Measurements from ENCODE around the gene HTR3C.
A peak's percentile ranks its signal among the peaks of the same experiment; 100 is the strongest.
"Not testable (repeated sequence)": the region's sequence is repeated elsewhere in the genome, so short reads cannot be mapped to it uniquely, and the experiment has no call there.

HTR3C gene

GRCh38 chr3:184031187-184031792, 21.6 kb upstream of the HTR3C start, which contains the start of gene HTR3D:
TSS of gene HTR3D (plus strand) at chr3:184031742. CDS start at chr3:184031742, 0 bp downstream.
- no peak for DNase-seq (ENCODE audit: low spot score)

- DNase-seq (ENCODE audit: low spot score), result no peak
Measured at GRCh38 chr3:184037816-184038215, 15.0 kb upstream of the HTR3C start.

- DNase-seq (ENCODE audit: low spot score), result not testable (repeated sequence)
Measured at GRCh38 chr3:184038307-184038706, 14.5 kb upstream of the HTR3C start.

- no peak for DNase-seq (ENCODE audit: low spot score)
Measured at GRCh38 chr3:184039414-184039813, 13.4 kb upstream of the HTR3C start.

GRCh38 chr3:184040010-184040409, 12.8 kb upstream of the HTR3C start:
- peak; percentile 60 for DNase-seq (ENCODE audit: low spot score)

GRCh38 chr3:184042617-184043016, 10.2 kb upstream of the HTR3C start:
- no peak for DNase-seq (ENCODE audit: low spot score)

GRCh38 chr3:184045995-184046394, 6.9 kb upstream of the HTR3C start:
- no peak for DNase-seq (ENCODE audit: low spot score)

- no peak for DNase-seq (ENCODE audit: low spot score)
Measured at GRCh38 chr3:184050217-184050847, 2.5 kb upstream of the HTR3C start.

- peak; percentile 63 for DNase-seq (ENCODE audit: low spot score)
Measured at GRCh38 chr3:184058029-184058428, 5.2 kb downstream of the HTR3C start.

- DNase-seq (ENCODE audit: low spot score), result no peak
Measured at GRCh38 chr3:184059424-184059823, 6.6 kb downstream of the HTR3C start.

GRCh38 chr3:184062637-184063036, 9.8 kb downstream of the HTR3C start:
- no peak for DNase-seq (ENCODE audit: low spot score)

GRCh38 chr3:184066211-184066610, 13.4 kb downstream of the HTR3C start:
- no peak for DNase-seq (ENCODE audit: low spot score)

- no peak for DNase-seq (ENCODE audit: low spot score)
Measured at GRCh38 chr3:184067573-184068055, 14.8 kb downstream of the HTR3C start.

GRCh38 chr3:184068344-184068743, 15.5 kb downstream of the HTR3C start:
- DNase-seq (ENCODE audit: low spot score), result no peak

- not testable (repeated sequence) for DNase-seq (ENCODE audit: low spot score)
Measured at GRCh38 chr3:184071142-184071541, 18.3 kb downstream of the HTR3C start.

- no peak for DNase-seq (ENCODE audit: low spot score)
Measured at GRCh38 chr3:184073621-184074020, 20.8 kb downstream of the HTR3C start.

GRCh38 chr3:184075901-184076300, 23.1 kb downstream of the HTR3C start:
- DNase-seq (ENCODE audit: low spot score), result no peak

GRCh38 chr3:184077881-184078280, 25.0 kb downstream of the HTR3C start:
- DNase-seq (ENCODE audit: low spot score), result no peak

- DNase-seq (ENCODE audit: low spot score), result peak; percentile 40
Measured at GRCh38 chr3:184078851-184079250, 26.0 kb downstream of the HTR3C start.

- no peak for DNase-seq (ENCODE audit: low spot score)
Measured at GRCh38 chr3:184081116-184081830, 28.4 kb downstream of the HTR3C start.

- DNase-seq (ENCODE audit: low spot score), result no peak
Measured at GRCh38 chr3:184082034-184082433, 29.2 kb downstream of the HTR3C start.

GRCh38 chr3:184082465-184082864, 29.6 kb downstream of the HTR3C start:
- DNase-seq (ENCODE audit: low spot score), result no peak

GRCh38 chr3:184085389-184085852, 32.6 kb downstream of the HTR3C start:
- no peak for DNase-seq (ENCODE audit: low spot score)
